GM21786 (cell line): Measurements from ENCODE around the gene NEDD4L.
"Not testable (repeated sequence)": the region's sequence is repeated elsewhere in the genome, so short reads cannot be mapped to it uniquely, and the experiment has no call there.

Experiments
- ATAC-seq: cut with Tn5 transposase; IDR thresholded peaks from one replicate; pipeline ENCODE4 v1.9.1; 2021; ENCODE audit not compliant: unreplicated experiment

NEDD4L gene

DNA sequence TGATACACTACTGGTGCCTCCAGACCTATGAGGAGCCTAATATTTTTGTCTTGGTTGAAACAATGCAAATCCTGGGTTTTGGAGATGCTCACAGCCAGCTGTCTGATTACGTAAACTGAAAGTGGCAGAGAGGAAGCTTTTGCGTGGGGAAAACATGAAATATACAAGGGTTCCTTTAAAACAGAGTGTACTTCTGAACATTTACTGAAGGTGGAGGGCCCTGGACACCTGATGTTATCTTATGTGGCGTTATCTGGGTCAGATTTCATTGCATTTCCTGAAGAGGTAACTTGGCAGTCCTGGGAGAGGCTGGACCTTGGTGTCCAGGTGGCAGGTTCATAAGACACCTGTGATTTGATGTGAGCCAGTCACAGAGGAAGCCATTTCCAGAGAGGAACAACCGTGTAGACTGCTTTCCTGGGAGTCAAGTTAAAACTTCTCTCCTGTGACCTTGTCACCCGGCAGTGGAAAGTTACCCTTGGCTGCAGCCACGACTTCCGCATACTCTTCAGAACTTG lies 105.0 kb downstream of the NEDD4L start:
- ATAC-seq: peak; percentile 66

DNA sequence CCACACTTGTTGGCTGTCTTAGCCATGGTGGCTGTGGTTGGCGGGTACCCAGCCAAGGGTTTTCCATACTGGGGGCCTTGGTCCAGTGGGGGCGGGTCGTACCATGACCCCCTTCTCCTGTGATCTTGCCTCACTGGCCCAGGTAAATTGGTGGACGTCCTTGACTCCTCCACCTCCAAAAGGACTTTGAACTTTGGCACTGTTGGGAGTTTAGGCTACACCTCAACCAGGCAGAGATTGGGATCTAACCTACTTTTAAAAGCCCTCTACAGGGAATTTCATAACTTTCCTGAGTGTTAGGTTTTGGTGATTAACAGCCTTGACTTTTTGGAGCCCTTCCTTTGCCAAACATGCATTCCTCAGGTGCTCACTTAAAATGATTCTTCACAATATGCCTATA lies 106.7 kb downstream of the NEDD4L start:
- no peak for ATAC-seq

DNA sequence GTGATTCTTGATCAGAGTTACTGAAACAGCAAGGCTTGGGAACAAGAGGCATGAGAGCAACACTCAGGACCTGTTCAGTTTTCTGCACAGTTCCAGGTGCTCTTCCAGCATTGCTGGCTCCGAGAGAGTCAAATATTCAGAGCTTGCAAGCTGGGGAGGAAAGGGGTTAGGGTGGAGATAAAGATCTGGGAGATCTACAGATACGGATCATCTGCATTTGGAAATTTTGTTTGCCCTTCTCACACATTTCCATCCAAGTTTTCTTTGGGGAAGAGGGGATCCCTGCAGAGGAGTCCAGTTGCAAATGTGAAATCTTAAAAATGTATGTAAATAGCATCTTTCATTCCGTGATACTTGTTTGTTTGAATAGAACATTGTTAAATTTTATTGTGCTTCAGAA lies 108.2 kb downstream of the NEDD4L start:
- ATAC-seq: no peak

DNA sequence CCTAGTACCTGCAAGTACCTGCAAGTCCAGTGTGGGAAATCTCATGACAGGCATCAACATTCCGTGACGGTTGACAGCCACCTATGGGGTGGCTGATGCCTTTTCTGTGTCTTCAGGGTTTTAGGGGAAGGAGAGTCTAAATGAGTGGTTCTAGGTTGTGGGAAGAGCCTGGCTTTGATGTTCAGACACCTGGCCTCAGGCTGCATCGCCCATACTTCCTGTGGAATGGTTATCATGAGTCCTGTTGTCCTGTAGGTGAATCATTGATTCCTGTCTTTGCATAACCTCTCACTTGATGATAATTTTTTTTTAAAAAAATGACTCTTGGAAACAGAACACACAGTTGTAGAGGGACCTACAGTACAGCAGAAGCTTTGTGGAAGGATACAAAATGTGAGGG lies 108.9 kb downstream of the NEDD4L start:
- ATAC-seq: no peak

DNA sequence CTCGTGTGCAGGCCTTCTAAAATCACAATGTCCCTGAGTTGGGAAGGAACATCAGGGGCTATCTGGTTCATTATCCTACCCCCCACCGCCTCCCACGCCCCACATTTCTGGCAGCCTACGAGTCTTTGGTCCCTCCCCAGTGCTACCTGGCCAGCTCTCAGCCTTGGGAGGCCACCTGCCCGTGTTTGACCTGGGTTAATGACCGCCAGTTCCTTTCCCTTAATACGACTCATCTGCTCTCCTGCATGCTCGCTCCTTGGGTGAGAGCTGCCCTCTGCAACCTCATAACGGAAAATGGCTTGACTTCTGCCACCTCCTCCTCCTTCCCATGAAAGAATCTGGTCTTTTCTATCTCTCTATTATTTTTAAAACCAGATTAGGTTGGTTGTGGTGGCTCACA lies 112.5 kb downstream of the NEDD4L start:
- ATAC-seq: no peak

DNA sequence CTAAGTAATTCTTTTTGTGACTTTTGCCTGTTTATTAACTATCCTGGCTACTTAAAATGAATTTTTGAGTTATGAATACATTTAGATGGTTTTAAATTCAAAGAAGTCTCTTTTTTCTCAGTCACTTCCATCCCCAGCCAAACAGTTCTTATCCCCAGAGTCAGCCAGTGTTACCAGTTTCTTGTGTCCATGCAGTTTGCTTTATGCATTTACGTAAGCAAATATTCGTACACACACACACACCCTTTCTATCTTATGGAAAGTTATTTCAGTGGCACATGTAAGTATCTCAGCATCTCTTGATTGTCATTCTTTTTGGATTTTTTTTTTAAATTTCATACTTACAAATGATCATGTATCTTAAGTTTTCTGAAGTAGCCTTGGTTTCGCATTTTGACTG lies 113.2 kb downstream of the NEDD4L start:
- ATAC-seq: no peak

DNA sequence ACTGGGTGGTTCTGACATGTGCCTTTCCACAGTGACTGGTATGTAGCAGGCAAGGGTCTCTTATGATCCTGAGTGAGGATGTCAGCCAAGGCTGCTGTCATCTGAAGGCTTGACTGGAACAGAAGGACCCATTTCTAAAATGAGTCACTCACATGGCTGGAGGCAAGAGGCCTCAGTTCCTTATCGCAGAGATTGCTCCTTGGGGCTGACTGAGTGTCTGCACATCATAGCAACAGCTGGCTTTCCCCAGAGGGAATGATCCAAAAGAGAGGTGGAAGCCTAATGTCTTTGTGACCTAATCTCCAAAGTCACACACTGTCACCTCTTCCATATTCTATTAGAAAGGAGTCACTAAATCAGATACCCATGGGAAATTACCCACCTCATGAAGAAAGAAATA lies 114.0 kb downstream of the NEDD4L start:
- ATAC-seq: no peak

DNA sequence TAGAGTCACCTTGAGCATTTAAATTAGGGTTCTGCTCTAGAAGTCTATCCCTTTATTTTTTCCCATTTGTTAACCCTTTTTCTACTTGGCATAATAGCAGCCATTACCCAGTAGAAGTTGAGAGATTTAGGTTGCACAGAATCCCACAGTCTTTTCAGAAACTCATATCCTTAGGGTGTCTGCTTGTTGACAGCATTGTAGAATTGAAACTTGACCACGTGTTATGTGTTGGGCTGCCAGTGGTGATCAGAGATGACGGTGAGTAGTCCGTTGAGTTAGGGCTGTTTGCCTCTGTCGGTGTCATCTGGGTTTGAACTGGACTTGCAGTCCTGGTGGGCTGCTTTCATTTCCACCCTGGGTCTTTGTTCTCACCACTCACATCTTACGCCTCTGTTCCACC lies 114.4 kb downstream of the NEDD4L start:
- no peak for ATAC-seq

DNA sequence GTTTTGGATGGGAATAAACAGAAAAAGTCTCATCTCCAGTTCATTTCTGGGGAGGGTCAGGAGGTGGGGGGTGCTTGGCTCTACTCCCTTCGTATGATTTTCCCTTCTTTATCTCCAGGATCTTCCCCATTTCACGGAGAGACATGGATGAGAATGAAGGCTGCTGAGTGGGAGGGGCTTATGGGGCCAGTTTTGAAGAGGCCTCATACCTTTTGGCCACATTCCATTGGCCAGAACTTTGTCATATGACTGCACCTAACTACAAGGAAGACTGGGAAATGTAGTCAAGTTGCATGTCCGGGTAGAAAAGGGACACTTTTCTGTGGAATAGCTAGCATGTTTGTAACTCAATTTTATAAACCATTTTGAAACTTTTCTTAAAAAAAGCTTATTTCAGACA lies 117.6 kb downstream of the NEDD4L start:
- no peak for ATAC-seq

DNA sequence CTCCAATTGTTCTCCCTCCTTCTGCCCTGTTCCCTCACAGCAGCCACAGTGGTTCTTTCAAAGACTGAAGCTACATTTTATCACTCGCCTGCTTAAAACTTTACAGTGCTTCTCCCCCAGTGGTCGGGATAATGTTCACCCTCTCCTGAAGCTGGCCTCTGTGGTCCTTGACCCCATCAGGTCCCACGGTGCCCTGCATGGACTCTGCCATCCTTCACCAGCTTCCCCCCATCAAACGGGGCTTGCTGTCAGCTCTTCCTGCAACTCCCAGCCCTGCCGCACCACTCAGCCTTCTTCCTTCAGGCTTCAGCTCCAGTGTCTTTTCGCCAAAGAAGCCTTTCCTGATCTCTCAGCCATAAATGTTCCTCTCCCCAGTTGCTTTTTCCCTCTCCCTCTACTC lies 118.1 kb downstream of the NEDD4L start:
- ATAC-seq: no peak

DNA sequence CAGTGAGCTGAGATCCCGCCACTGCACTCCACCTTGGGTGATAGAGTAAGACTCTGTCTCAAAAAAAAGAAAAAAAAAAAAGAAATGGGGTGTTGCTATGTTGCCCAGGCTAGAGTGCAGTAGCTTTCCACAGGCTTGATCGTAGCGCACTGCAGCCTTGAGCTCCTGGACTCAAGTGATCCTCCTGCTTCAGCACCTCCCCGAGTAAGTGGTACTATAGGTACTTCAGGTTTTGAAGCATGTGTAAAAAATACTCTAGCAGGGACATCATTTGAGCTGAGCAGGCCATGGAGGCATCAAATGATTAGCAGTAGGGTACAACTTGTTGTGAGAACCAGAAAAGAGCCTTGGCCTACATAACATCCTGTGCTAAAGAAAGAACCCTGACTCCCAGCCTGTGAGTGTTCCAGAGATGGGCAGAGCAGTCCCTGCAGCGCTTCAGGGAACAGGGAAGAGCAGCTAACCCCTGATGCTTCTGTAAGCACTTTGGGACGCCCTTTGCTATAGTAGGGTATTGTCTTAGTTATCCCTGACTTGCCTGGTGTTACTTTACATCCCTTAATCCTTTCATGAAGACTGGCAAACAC lies 119.1 kb downstream of the NEDD4L start:
- ATAC-seq: no peak

DNA sequence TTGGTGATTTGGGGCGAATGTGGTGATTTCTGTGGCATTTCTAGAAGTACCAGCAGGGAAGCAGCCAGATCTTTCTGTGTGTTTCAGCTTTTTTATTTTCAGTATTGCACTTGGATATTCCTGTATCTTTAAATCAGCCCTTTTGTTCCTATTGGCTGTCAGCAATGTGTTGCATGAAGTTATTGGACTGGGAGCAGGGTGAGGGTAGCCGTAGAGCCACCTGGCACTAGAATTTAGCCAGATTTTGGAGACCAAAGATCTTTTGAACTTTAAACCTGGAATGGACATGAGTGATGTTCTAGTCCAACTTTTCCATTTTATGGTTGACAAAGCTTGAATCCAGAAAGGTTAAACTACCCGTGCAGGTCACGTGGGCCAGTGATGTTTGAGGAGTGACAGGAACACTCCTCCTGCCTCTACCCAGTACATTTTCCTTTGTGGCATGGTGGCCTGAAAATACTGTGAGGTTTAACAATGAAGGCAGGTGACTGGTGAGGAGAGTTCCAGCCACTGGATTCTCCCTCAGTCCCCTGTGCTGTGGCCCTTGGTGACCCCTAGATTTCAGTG lies 122.3 kb downstream of the NEDD4L start:
- ATAC-seq: no peak

DNA sequence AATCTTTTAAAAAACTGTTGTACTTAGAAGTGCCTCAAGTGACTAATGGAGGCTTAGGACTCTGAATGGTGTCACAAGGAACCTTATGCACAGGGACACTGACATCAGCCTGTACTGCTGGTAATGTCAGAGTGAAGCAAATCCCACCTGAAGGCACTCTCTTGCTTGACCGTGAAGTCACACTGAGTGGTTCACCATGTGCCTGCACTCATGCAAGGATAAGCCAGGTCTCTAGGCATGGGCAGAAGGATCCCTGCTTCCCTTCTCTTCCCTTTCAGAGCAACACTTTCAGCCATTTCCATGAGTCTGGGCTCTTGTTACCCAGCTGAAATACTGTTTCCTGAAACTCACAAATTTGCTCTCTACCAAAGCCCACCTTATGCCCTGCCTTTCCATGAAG lies 123.0 kb downstream of the NEDD4L start:
- no peak for ATAC-seq

DNA sequence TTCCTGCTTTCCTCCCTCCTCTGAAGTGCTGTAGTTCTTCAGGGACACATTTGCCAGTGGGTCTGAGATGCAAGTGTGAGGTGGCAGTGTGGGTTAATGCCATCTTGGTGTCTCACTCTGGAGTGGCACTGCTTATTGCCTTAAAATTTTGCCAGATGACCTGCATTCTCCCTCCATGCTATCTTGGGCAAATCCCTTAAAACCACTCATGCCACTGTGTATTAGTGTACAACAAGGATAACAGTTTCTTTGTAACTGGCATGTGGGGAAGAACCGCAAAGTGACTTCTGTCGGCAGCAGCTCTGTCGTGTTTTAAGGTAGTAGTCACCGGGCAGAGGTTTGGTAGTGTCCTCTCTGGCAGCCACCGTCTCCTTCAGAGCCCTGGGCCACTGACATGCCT lies 124.2 kb downstream of the NEDD4L start:
- no peak for ATAC-seq

DNA sequence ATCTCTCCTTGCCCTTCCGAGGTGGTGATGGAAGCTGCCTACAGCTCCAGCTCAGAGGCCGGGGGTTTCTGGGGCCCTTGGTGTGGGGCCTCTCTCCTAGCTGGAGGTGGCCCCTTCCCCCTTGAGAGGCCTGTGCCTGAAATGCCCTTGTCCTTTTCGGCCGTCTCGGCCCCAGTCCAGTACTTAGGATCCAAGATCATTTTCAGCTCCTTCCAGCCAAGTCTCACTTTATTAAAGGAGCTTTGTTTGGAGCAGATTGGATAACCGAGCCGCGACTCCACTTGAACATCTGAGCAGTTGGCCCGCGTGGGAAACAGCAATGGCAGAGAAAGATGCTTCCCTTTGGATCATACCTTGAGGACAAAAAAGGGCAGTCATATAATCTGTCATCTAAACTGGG lies 125.0 kb downstream of the NEDD4L start:
- no peak for ATAC-seq

DNA sequence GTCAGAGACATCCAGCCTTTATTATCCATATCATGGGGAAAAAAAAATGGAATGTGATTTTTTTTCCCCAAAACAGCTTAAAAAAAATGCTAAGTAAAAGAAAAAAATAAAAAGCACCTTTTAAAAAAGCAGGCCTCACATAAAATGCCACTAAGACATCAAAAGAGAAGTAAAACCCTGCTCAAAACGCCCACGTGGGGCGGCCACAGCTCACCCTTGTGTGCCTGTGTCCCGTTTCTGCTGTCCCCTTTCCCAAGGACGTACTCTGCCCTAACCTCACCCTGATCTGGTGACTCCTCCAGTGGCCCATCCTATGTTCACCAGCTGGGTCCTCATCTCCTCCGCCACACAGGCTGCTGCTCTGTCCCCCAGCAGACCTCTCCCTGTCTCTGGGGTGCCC lies 125.4 kb downstream of the NEDD4L start:
- no peak for ATAC-seq

DNA sequence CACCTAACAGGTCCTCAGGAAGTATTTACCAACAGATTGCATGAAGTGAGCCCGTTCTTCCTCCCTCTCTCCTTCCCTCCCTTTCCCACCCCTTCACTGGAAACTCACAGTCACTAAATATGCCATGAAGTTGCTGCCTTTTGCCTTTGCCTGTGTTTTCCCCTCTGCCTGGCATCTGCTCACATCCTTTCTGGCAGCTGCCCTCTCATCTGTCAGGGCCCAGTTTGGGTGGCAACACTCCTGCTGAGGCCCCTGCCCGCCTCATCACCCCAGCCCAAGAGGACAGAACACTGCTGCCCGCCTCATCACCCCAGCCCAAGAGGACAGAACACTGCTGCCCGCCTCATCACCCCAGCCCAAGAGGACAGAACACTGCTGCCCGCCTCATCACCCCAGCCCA lies 126.0 kb downstream of the NEDD4L start:
- not testable (repeated sequence) for ATAC-seq

DNA sequence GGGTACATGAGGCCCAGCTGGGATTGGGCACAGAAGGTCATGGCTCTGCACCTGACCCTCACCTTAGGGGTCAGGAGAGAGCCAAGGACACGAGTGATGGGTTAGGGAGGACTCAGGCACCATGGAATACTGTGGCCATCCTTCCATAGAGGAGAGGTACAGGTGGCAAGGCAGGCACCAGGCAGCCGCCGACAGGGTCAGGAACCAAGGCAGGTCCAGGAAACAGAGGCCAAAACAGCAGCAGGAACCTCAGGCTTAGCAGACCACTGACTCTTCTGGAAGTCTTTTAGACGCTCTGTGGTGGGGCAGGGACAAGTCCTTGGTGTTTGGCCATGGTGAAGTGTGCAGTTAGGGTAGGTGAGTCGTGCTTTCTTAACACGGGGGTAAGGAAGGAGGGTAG lies 128.0 kb downstream of the NEDD4L start:
- no peak for ATAC-seq

DNA sequence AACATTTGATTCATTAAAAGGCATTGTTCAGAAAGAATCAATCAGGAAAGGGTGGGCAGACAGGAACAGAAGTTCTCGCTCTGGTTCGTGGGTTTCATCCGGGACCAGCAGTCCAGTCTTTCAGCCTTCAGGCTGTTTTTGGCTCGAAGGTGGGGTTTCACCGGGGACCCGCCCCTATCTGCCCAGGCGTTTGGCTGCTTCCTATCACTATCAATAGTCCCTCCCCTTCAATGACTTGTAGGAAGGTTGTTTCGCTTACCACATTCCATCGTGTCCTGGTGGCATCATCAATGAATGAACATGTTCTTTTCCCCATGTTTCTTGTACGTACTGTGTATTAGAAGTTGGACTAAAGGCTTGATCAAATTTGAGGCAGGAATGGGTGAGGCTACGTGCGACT lies 130.3 kb downstream of the NEDD4L start:
- ATAC-seq: no peak

DNA sequence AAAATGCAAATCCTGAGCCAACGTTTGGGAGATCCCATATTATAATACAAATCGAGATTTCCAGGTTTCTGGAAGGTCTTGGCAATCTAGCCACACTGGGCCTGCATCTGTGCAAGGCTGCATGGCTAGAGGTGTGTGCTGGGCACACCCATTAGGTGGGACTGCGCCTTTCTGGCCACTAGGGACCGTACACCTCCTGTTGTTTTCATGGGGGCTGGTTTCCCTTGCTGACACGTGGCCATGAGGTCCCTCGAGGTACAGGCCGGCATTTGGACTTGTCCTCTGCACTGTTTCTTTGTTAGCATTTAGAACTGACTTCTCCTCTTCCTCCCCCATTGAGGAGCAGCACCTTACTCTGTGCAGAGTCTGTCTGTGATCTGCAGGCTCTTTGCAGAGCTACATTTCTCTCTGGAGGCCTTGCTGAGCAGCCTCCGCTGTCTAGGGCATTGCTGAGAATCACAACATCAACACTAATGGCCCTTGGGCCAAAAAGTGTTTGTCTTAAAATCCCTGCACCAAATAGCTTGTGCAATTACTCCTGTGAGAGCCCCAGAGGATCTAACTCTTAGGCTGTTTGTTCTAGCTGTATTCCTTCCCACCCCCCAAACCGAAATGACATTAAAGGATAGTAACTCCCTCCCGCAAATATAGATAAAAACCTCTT lies 131.2 kb downstream of the NEDD4L start:
- no peak for ATAC-seq

DNA sequence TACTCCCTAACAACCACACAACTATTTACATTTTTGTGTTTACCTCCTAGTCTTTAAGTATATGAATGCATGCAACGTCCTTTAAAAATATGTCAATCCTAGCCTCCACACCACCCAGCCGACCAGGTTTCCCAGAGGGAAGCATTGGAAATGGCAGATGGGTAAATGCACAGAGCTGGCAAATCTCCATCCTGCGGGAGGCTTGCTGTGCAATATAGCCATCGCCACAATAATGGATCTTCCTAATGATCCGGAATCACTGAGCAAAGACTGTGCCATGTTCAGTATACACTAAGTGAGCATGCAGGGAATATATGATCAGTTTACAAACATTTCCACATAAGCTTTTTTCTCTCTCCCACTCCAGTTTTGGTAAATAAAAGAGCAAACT lies 131.8 kb downstream of the NEDD4L start:
- ATAC-seq: no peak

DNA sequence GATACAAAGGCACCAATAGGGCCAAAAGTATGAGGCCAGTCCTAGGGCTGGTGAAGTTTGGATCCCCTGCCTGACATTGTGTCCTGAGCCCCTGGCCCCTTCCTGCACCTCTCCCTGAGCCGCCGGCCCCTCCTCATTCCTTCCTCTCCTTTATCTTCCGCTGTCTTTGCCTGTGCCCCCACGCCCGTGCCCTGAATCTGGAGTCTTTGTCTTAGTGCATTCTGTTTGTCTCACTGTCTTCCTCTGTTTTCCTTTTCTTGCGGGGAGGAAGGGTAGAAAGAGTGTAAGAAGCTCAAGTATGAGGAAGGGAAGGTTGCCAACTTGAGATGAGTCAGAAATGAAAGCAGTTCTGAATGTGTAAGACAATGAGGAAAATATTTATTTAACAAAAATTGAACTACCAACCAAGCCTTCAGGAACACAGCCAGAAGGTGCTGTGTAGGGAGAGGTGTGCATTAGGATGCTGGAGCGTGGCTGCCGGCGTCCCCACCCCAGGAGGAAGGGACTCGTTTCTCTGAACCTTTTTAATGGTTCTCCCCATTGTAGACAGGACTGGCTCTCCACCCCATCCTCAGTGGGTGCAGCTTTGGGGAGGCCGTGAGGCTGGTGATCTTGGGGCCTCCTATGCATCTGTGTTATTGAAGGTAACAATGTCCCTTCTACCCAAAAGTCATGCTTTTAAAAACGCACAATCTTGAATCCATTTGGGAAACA lies 133.1 kb downstream of the NEDD4L start:
- ATAC-seq: no peak
